Bone marrow (tissue), 2 donors: Measurements from ENCODE around the gene CCDC15.

Source experiments
- DNase-seq, 2 donors: peaks; one replicate each; lab custom pipeline; 2025; lab: John Stamatoyannopoulos, UW

CCDC15 gene, protein sequence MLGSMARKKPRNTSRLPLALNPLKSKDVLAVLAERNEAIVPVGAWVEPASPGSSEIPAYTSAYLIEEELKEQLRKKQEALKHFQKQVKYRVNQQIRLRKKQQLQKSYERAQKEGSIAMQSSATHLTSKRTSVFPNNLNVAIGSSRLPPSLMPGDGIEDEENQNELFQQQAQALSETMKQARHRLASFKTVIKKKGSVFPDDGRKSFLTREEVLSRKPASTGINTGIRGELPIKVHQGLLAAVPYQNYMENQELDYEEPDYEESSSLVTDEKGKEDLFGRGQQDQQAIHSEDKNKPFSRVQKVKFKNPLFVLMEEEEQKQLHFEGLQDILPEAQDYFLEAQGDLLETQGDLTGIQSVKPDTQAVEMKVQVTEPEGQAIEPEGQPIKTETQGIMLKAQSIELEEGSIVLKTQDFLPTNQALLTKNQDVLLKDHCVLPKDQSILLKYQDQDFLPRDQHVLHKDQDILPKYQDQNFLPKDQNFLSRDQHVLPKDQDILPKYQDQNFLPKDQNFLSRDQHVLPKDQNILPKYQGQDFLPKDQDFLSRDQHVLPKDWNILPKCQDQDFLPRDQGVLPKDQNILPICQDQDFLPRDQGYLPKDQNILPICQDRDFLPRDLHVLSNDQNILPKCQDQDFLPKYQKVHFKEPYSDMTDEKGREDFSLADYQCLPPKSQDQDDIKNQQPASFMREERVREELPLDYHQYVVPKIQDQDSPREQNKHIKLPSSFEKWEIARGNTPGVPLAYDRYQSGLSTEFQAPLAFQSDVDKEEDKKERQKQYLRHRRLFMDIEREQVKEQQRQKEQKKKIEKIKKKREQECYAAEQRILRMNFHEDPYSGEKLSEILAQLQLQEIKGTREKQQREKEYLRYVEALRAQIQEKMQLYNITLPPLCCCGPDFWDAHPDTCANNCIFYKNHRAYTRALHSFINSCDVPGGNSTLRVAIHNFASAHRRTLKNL

DNA sequence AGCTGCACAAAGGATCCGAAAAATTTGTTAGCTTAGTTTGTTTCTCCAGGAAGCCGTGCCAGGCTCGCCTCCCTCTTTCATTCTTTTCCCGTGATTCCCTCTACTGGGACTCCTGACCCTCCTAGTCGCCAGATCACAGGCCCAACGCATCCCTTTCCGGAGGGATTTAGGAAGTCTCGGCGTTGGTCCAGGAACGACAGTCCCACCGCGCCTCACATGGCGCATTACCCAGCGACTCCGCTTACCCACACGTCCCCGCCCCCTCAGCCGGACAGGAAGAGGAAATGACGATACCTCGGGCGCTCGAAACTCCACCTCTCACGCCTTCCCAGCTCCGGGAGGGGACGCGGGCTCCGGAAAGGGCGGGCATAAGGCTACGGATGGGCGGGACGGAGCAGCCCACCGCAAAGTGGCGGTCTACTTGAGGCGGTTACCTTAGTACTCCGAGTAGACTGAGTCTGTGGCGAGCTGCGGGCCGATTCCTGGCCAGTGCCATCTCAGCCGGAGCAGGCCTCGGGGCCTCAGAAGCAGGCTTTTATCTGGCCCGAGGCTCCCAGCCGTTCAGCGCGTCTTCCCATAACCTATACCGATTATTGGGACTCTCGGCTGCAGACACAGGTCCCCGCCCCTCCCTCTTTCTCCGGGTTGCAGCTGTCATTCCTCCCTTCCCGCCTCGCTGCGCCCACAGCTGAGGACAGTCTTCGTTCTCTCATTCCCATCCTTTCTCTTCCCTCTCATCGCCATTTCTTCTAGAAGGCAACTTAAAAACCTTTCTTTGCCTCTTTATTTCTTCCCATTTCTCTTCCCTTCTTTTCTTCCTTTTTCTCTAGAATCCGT is at the start of gene CCDC15:
Gene CCDC15 (plus strand): TSS at position 450 of the 837 bp plus-strand sequence. CDS start 531 bp downstream, outside the sequence.
- DNase-seq: peak; percentile 73 to 97

DNA sequence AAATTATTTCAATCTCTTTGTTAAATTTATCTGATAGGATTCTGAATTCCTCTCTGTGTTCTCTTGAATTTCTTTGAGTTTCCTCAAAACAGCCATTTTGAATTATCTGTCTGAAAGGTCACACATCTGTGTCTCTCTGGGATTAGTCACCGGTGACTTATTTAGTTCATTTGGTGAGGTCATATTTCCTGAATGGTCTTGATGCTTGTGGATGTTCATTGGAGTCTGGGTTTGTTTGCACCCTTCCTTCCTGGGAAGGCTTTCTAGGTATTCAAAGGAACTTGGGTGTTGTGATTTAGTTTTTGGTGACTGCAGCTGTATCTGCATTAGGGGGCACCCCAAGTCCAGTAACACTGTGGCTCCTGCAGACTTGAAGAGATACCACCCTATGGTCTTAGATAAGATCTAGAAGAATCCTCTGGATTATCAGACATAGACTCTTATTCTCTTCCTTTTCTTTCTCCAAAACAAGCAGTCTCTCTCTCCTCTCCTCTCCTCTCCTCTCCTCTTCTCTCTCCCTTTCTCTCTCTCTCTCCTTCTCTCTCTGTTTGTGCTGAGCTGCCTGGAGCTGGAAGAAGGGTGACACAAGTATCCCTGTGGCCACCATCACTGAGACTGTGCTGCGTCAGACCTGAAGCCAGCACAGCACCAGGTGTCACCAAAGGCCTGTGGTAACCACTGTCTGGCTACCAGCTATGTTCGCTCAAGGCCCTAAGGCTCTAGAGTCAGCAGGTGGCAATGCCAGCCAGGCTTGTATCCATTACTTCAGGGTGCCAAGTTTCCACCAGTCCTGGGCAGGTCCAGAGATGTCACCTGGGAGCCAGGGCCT is 38.2 kb upstream of the CCDC15 start:
- DNase-seq: no peak

DNA sequence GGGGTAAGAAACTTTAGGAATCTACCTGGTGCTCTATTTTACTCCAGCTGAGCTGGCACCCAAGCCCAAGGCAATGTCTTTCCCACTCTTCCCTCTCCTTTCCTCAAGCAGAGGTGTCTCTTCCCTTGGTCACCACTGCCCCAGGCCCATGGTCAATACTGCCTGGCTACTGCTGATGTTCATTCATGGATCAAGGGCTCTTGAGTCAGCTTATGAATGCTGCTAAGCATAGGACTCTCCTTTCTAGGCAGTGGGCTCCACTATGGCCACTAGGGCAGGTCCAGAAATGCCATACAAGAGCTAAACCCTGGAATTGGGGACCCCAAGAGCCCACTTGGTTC is 37.7 kb upstream of the CCDC15 start:
- DNase-seq: no peak

DNA sequence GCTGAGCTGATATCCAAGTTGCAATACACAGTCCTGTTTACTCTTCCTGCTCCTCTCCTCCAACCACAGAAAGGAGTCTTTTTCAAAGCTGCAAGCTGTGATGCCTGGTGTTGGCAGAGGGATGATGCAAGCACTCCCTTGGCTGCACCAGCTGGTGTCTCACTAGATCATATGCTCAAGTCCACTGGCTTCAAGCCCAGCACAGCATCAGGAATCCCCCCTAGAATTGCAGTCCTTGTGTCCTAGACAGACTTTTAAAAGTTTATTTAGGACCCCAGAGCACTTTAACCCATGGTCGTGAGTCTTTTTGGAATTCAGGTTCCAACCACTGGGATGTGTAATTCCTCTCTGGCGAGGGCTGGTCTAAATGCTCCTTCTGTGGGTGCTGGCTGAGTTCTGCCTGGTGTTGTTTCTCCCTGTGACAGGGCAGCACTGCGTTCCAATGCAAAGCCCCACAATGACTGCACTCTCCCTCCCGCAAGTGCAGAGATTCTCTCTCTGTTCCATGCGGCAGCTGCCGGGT is 36.8 kb upstream of the CCDC15 start:
- no peak for DNase-seq

DNA sequence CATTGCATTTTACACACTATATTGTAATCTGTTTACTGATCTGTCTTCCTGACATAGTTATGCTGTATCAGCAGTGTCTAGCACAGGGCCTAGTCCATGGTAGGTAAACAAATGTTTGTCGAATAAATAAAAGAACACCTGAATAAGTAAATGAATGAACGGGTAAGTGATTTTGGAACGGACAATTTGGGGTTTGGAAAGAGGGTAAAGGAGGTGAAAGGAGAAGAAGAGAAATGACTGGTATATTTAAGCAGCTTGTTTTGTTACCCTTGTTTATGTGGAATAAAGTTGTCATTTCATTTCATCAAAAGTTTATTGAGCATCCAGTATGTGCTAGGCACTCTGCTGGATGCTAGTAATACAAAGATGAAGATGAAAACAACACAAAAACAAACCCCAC is 35.1 kb upstream of the CCDC15 start, which contains the start of gene HEPN1:
Gene HEPN1 (plus strand): TSS at position 301 of the 400 bp plus-strand sequence.
- no peak for DNase-seq

DNA sequence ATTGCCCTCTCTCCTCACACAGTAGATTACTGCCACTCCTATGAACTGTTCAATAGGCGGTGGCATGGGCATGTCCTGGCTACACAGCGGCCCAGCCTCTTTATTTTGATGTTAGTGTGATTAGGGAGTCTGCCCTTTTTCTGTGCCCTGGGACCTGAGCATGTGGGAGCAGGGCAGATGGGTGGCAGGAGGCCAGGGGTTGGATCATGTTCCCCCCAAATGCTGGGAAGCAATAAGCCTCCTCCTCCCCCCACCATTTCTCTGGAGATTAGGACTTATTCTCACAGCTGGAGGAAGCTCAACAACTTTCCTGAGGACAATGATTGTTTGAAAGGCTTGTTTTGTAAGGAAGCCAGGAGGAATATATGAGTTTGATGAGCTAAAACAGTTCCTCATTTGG is 34.1 kb upstream of the CCDC15 start:
- no peak for DNase-seq

DNA sequence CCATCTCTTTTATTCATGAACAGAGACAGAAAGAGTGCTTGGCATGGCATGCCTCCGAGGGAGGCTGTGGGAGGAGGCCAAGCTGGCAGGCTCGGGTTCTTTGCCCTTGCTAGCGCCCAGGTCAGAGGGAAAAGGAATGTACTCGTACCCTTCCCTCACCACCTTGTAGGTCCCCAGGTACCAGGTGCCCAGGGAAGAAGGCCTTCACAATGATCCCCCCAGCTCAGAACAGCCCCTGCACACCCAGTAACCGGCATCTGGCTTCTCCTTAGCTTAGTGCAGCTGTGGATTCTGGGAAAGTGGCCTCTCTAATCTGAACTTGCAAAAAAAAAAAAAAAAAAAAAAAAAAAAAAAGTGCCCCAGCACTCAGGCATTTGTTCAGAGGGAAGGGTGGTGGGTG is 33.6 kb upstream of the CCDC15 start:
- DNase-seq: no peak

DNA sequence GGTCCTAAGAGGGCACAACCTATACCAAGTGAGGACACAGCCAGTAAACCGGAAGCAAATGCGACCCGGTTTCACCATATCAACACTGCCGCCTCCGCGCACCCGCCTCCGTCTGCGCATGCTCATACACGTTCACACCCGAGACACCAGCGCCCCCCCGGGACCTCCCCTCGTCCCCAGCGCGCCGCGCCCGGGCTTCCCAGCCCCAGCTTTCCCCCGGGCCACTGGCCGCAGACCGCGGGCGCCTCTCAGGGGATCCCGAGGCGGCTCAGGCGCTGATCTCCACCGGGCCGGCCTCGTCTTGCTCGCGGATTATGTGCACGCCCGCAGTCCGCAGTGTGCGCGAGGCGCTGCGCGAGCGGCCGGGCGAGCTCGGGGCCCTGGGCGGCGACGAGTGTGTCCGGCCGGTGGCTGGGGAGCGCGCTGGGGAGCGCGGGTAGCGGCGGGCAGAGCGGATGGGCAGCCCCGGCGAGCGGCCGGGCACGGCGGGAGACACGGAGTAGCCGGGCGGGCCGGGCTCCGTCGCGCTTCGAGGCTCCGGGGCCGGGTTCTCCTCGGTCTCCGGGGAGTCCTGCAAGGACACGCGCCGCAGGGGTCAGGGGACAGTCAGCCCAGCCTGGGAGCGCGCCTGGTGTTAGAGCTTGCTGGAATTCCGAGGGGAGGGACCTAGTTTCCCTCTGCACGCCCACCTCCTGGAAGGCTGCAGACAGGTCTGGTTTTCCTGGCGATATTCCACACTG is 33.0 kb upstream of the CCDC15 start:
- DNase-seq: no peak

DNA sequence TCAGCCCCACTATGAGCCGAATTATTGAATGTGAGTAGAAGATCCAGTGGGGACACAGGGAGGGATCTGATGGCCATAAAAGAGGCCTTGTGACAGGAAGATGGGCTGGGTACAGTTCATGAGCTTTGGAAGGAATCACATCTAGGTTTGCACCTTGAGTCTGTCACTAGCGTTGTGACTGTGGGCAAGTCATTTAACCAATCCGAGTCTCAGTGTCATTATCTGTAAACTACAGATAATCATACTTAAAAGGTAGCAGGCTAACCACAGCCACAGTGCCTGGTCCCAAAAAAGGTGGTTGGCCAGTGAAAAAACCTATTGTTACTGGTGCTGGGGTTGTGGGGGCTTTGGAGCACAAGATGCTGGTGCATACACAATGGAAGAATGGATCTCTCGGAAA is 31.2 kb upstream of the CCDC15 start:
- DNase-seq: no peak

DNA sequence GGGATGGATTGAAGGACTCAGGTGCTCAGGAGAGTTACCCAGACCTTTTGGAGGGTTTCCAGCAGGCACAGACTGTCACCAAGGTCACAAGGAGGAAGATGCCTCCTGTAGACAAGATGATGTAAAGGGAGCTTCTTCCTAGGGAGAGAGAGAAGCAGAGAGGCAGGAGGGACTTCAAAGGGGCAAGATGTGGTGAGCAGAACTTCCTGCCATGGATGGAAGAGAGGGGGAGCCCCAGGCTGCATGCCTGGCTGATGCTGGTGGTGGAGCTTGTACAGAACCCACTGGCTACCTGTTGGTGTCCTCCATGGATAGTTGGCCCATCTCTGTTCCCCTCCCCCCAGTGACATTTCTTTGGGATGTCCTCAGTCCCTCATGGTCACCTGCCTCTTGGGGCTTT is 30.7 kb upstream of the CCDC15 start:
- DNase-seq: no peak

DNA sequence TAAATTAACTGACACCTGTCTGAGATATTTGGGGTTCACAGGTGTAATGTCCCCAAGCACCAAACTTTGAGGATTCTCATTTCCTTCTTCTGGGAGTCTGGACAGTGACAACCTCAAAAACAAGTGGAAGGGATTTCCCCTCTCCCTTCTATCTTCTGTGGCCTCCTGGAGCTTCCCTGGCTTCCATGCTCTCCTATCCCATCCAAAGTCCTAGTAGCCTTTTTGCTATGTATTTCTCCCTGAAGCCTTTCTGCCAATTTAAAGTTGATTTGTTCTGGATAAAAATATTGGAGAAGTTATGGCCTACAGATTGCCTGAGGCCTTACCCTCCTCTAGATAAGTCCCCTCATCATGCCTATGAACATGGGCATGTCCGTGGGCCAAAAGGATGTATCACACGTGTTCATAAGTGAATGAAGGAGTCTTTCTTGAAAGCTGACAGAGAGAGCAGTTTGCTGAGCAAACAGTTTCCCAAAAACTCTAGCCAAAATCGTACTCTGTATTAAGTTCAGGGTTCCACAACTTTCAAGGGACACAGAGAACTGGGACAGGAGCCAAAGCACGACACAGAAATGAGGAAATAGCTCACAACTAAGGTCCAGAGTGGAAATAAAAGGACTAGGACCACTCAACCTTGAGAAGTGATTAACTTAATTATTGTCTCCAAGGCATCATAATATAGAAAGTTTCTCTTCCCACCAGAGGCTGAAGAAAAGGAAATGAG is 24.9 kb upstream of the CCDC15 start:
- DNase-seq: no peak

DNA sequence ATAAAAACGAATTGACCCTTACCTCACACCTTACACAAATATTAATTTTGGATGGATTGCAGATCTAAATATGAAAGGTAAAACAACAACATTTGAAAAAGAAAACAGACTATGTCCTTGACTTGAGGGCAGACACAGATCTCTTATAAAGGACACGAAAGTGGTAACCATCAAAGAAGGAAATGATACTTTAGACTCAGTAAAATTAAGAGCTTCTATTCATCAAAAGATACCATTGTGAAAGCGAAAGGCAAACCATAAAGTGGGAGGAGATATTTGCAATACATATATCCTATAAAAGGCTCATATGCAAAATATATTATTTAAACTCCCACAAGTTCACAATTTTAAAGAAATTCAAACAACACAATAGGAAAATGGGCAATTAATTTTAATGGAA is 23.2 kb upstream of the CCDC15 start:
- no peak for DNase-seq

DNA sequence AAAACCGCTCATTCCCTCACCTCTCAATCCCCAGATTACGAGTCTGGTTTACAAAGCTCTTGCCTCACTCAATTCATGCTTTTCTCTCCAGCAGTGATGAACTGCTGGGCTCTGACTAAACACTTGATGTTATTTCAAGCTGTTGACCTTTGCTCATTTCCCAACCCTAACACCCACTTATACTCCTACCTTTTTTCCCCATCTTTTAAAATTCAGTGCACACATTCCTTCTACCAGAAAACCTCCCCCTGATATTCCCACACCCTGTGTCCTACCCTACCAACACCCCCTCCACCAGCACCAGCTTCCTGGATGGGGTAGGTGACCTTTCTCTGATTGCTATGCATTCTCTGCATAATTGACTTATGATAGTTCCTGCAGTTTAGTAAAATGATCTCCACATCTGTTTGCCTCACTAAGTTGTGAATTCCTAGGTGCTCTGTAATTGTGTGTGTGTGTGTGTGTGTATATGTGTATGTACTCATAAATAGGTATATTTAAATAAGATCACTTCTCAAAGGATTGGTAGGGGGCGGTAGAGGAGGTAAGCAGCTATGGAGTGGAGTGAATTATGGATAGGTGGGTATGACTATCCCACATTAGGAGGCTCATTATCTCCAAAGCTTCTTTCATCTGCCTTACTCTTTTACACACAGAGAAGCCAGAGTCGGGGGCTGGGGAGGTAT is 19.0 kb upstream of the CCDC15 start:
- DNase-seq: no peak

DNA sequence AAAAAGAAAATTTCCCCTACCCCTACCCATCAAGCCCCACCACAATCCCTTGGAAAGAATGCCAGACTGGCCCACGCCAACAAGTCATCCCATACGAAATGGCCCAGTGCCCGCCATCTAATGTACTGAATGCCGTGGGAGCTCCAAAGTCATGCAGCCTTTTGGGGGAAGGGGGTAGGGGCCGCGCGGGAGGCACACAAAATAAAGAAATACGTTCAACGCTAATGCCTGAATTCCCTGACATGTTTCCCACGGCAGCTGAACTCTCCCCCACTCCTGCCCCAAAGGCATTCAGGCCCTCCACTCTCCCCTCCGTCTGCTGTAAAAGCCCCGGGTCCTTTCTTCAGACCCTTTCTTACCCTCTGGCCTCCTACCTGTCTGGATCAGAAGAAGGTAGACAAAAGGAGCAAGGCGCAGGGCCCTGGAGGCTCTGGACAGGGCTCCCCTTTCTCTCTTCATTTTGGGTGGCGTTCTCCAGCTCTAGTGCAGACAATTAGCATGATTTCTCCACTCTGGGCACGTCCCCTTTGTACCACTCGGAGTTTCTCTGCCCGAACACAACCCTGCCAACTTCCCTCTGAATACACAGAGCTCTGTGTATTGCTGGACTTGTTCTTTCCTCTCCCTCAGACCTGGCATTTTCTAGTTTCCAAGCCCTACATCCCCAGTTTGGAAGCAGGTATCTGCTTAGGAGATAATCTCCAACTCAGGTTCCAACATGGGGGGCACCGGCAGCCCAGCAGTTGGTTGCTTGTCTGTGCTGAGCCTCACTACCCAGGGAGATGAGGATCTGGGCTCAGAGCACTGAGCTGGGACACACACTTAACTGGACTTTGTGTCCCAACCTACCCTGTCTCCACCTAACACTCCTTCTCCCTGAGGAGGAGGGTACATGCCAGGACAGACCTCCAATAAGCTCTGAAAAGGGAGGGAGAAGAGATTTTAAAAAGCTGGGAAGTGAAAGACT is 18.2 kb upstream of the CCDC15 start, which contains the start of gene HEPACAM:
Gene HEPACAM (minus strand): TSS at position 500 of the 967 bp plus-strand sequence. CDS start 41 bp downstream, at position 459.
- DNase-seq: no peak

DNA sequence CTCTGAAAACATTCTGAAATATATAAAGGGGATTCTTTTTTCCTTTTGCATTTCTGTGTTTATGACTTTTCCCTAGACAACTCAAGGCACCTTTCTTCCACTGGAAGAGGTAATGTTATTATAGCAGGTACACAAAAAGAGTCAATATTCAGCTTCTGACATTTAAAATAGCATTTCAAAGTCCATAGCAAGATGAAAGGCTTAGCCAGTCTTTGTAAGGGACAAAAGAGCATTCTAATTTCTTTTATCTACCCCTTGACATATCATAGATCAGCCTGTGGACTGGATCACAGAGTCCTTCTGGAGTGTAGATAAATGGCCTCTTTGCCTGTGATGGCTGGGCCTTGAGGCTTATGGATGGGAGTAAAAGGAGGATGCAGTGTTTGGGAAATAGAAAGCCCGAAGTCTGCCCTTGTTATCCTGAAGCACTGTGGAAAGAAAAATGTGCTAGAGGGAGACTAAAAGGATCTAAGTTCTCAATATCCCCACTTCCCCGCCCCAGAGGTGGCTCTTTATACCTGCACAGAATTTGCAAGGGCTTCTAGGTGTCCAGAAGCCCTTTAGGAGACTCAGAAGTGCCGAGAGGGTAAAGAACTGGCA is 16.6 kb upstream of the CCDC15 start:
- DNase-seq: no peak

DNA sequence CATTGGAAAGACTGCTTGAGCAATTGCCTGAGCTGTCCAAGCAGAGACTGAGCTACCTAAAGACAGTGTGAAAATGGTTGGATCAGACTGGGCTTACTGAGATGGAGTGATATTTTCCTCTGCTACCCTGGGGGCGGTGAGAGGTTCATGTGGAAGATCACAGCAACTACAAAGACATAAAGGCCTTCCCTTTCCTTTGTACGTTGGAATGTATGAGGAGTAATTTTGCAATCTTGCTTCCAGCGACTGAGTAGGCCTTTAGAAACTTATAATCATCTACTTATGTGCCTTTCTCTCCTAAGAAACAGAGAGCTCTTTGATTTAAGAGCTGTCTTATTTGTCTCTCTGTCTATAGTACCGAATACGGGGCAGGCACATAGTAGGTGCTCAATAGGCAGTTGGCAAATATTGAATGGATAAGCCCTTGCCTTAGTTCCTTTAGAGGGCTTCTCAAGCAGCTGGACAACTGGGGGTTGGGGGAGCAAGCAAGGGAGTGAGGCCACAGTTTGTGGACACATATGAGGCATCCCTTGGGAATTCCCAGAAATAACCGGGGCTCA is 15.7 kb upstream of the CCDC15 start:
- DNase-seq: no peak

DNA sequence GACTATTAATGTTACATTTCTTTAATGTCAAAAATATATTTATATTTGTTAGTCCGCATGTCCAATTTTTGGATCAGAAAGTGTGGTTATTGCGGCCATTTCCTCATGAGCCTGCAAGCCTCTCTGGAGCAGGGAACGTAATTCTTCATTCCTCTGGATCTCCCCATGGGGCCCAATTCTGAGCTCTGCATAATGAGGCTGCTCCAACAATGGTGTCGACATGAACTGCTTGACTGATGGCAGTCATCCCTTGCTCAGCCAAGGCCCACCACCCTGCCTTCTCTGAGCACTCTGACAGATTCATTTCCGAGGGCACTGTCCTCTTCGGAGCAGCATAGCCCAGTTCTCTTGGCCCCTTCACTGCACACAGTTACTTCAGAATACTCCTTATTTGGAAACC is 15.0 kb upstream of the CCDC15 start:
- no peak for DNase-seq
